Left lung (tissue), 10 donors: Measurements from ENCODE around the gene ABCA7. TPM values are rescaled to one million over a fixed set of nuclear protein-coding genes. Genes with fewer than 3 reads are reported as not detected.
A peak's percentile ranks its signal among the peaks of the same experiment; 100 is the strongest.

Experiments used
- ATAC-seq: fragments of 200-7000 bp; cut with Tn5 transposase; one replicate; pipeline ENCODE4 v1.9.1; 2020; ENCODE audit warnings: moderate library complexity
- DNase-seq, 4 donors: peaks; one replicate each; pipeline ENCODE4 v3.0.0-alpha.2; 2013 to 2020
- H3K27ac ChIP-seq, 2 donors: fragments of 200-600 bp; sonication (generic) in 1 of 2; one replicate each; pipeline versions ENCODE4 v1.5.0 to v1.8.0; 2020 to 2021
- H3K27me3 ChIP-seq, 2 donors: fragments of 200-600 bp; sonication (generic) in 1 of 2; one replicate each; pipeline versions ENCODE4 v1.5.0 to v1.8.0; 2020 to 2021
- H3K36me3 ChIP-seq, 2 donors: fragments of 200-600 bp; sonication (generic) in 1 of 2; one replicate each; pipeline versions ENCODE4 v1.5.0 to v1.8.0; 2020 to 2021
- H3K4me1 ChIP-seq, 2 donors: fragments of 200-600 bp; one replicate each; pipeline ENCODE4 v1.8.0; 2021
- H3K4me3 ChIP-seq, 2 donors: fragments of 200-600 bp; sonication (generic) in 1 of 2; one replicate each; pipeline versions ENCODE4 v1.5.0 to v1.8.0; 2020 to 2021; ENCODE audit warnings: mild to moderate bottlenecking in 1 of 2
- H3K9me3 ChIP-seq, 2 donors: fragments of 200-600 bp; sonication (generic) in 1 of 2; one replicate each; pipeline versions ENCODE4 v1.5.0 to v1.8.0; 2020 to 2021
- CTCF ChIP-seq, 2 donors: fragments of 200-600 bp; sonication (generic) in 1 of 2; IDR thresholded peaks; one replicate each; pipeline versions ENCODE4 v1.5.0 to v1.8.0; 2021; ENCODE audit warnings: antibody characterized with exemption in 2 of 2
- intact Hi-C, 2 donors: fragments of 100-400 bp; cut with DNase I; formaldehyde crosslinking; loops; one replicate each; pipeline versions ENCODE4 v1.11.2 to v1.14.2; 2022
- polyA plus RNA-seq, 6 donors: library from polyadenylated mRNA; unstranded; fragments of 120-200 nt; gene quantifications; one replicate each; pipeline ENCODE4 v1.2.1, GENCODE V29; 2013; ENCODE audit not compliant: insufficient read length in 6 of 6
- total RNA-seq, 2 donors: library from RNA; stranded (reverse); fragmentation: NEBNext Ultra II Directional; extraction: Animal tissue kit (Norgen Biotek cat#: 25700); gene quantifications; one replicate each; pipeline ENCODE4 v1.2.1, GENCODE V29; 2021
- donor health status: DM: no; HTN: yes; CAD: no.
- donor health status: DM: no; HTN: no; CAD: no.

The ABCA7 gene
- total and polyA plus RNA-seq, 8 donors: 3.3 to 52.2 (median 4.9) TPM

- Histone ChIP-seq H3K36me3 (peaks cover 0 to 58% of the 10 kb centered on the region in 2 donors), H3K9me3 (no peaks in the 10 kb centered on the region), H3K4me1 (peaks cover 15 to 62% of the 10 kb centered on the region in 2 donors), H3K27me3 (no peaks in the 10 kb centered on the region), H3K27ac (peak overlapping the region; percentile 26 to 94), H3K4me3 (peak overlapping the region; percentile 52 to 68)
- ATAC-seq (peak; percentile 77), DNase-seq (peak in 3 of 4 donors; percentile 84 to 95 (median 93))
- intact Hi-C loops: no loop called here
- no peak for TF ChIP-seq CTCF (IDR thresholded peaks at IDR 0.05)
These were observed 767 bp downstream of the ABCA7 start for GRCh38 chr19:1040476-1041271.

- intact Hi-C loops: no loop called here
- ATAC-seq (no peak), DNase-seq (no peak)
- Histone ChIP-seq H3K4me1 (peaks cover 15 to 59% of the 10 kb centered on the region in 2 donors), H3K9me3 (no peaks in the 10 kb centered on the region), H3K36me3 (peaks cover 0 to 57% of the 10 kb centered on the region in 2 donors), H3K27ac (peak overlapping the region in 1 of 2 donors; percentile 94), H3K4me3 (peak overlapping the region; percentile 52 to 68), H3K27me3 (no peaks in the 10 kb centered on the region)
- TF ChIP-seq CTCF (IDR thresholded peaks at IDR 0.05): no peak
These were observed 1.4 kb downstream of the ABCA7 start for GRCh38 chr19:1041272-1041834.

GRCh38 chr19:1041835-1042685 lies 2.2 kb downstream of the ABCA7 start:
- Histone ChIP-seq H3K4me1 (peaks cover 15 to 52% of the 10 kb centered on the region in 2 donors), H3K27ac (no peak overlapping the region), H3K4me3 (peak overlapping the region in 1 of 2 donors; percentile 68), H3K36me3 (peaks cover 0 to 57% of the 10 kb centered on the region in 2 donors), H3K9me3 (no peaks in the 10 kb centered on the region), H3K27me3 (no peaks in the 10 kb centered on the region)
- DNase-seq (peak in 1 of 4 donors; percentile 80), ATAC-seq (no peak)
- intact Hi-C loops: no loop called here
- no peak for TF ChIP-seq CTCF (IDR thresholded peaks at IDR 0.05)

GRCh38 chr19:1042689-1043511 lies 3.0 kb downstream of the ABCA7 start:
- no peak for TF ChIP-seq CTCF (IDR thresholded peaks at IDR 0.05)
- Histone ChIP-seq H3K27me3 (no peaks in the 10 kb centered on the region), H3K9me3 (no peaks in the 10 kb centered on the region), H3K4me3 (no peak overlapping the region), H3K36me3 (peaks cover 0 to 54% of the 10 kb centered on the region in 2 donors), H3K4me1 (peaks cover 15 to 44% of the 10 kb centered on the region in 2 donors), H3K27ac (no peak overlapping the region)
- intact Hi-C loops: no loop called here
- peak in 1 of 4 donors; percentile 69 for DNase-seq
- ATAC-seq: no peak
